KMS-11 (cell line): Measurements from ENCODE around the gene MEGF11.

Experiments used
- H2AFZ ChIP-seq: fragments of 200-600 bp; sonication (generic); 2 replicates; pipeline ENCODE4 v1.6.1; 2016; ENCODE audit warnings: antibody characterized with exemption, mixed run types, low read depth
- H3K27ac ChIP-seq: fragments of 200-600 bp; sonication (generic); 2 replicates; pipeline ENCODE4 v1.6.1; 2016; ENCODE audit warnings: mild to moderate bottlenecking, mixed run types
- H3K27me3 ChIP-seq: fragments of 200-600 bp; sonication (generic); 2 replicates; pipeline ENCODE4 v1.6.1; 2017; ENCODE audit warnings: mild to moderate bottlenecking, low read depth, mixed run types, moderate library complexity; ENCODE audit not compliant: insufficient read depth
- H3K36me3 ChIP-seq: fragments of 200-600 bp; sonication (generic); 2 replicates; pipeline ENCODE4 v1.6.1; 2017; ENCODE audit warnings: mild to moderate bottlenecking, mixed run types; ENCODE audit not compliant: insufficient read depth
- H3K4me1 ChIP-seq: fragments of 200-600 bp; sonication (generic); 2 replicates; pipeline ENCODE4 v1.6.1; 2016; ENCODE audit warnings: mild to moderate bottlenecking, low read depth, mixed run types; ENCODE audit not compliant: poor library complexity, severe bottlenecking
- H3K4me2 ChIP-seq: fragments of 200-600 bp; sonication (generic); 2 replicates; pipeline ENCODE4 v1.7.0; 2016; ENCODE audit warnings: mild to moderate bottlenecking, mixed run types
- H3K4me3 ChIP-seq: fragments of 200-600 bp; sonication (generic); IDR thresholded peaks from 2 replicates; pipeline ENCODE4 v1.6.1; 2017; ENCODE audit warnings: low read depth, low read length, mixed read lengths; ENCODE audit not compliant: insufficient read depth
- H3K79me2 ChIP-seq: fragments of 200-600 bp; sonication (generic); 2 replicates; pipeline ENCODE4 v1.6.1; 2016; ENCODE audit warnings: low read depth, mixed run types; ENCODE audit not compliant: insufficient read depth
- H3K9ac ChIP-seq: fragments of 200-600 bp; sonication (generic); 2 replicates; pipeline ENCODE4 v1.6.1; 2016; ENCODE audit warnings: mild to moderate bottlenecking, mixed run types
- H4K20me1 ChIP-seq: fragments of 200-600 bp; sonication (generic); 2 replicates; pipeline ENCODE4 v1.6.1; 2016; ENCODE audit warnings: mild to moderate bottlenecking, mixed run types; ENCODE audit not compliant: insufficient read depth
- CTCF ChIP-seq: fragments of 200-600 bp; sonication (generic); conservative IDR thresholded peaks from 2 replicates; pipeline ENCODE4 v1.6.1; 2017; ENCODE audit warnings: low read depth, mild to moderate bottlenecking, antibody characterized with exemption, low read length, moderate library complexity, mixed read lengths

Gene MEGF11

GRCh38 chr15:65939901-65940617 lies 313.5 kb downstream of the MEGF11 start:
- H3K79me2 ChIP-seq, result no peaks in the 10 kb centered on the region
- no peak overlapping the region for H3K27ac ChIP-seq
- H3K27me3 ChIP-seq, result no peaks in the 10 kb centered on the region
- no peaks in the 10 kb centered on the region for H3K36me3 ChIP-seq
- no peak overlapping the region for H2AFZ ChIP-seq
- H3K4me3 ChIP-seq, result no peak overlapping the region
- no peaks in the 10 kb centered on the region for H3K4me1 ChIP-seq
- H3K4me2 ChIP-seq, result no peak overlapping the region
- no peaks in the 10 kb centered on the region for H4K20me1 ChIP-seq
- TF ChIP-seq CTCF, result no peak
- no peak overlapping the region for H3K9ac ChIP-seq

GRCh38 chr15:65938604-65939003 lies 314.9 kb downstream of the MEGF11 start:
- no peak overlapping the region for H3K27ac ChIP-seq
- H3K79me2 ChIP-seq, result no peaks in the 10 kb centered on the region
- H3K4me1 ChIP-seq, result no peaks in the 10 kb centered on the region
- H3K4me2 ChIP-seq, result no peak overlapping the region
- no peaks in the 10 kb centered on the region for H3K36me3 ChIP-seq
- no peak for TF ChIP-seq CTCF
- H3K4me3 ChIP-seq, result no peak overlapping the region
- no peak overlapping the region for H3K9ac ChIP-seq
- no peaks in the 10 kb centered on the region for H4K20me1 ChIP-seq
- H3K27me3 ChIP-seq, result no peaks in the 10 kb centered on the region
- no peak overlapping the region for H2AFZ ChIP-seq

- H2AFZ ChIP-seq, result no peak overlapping the region
- no peak overlapping the region for H3K27ac ChIP-seq
- no peaks in the 10 kb centered on the region for H3K36me3 ChIP-seq
- H3K79me2 ChIP-seq, result no peaks in the 10 kb centered on the region
- no peak overlapping the region for H3K4me3 ChIP-seq
- H3K27me3 ChIP-seq, result no peaks in the 10 kb centered on the region
- no peak overlapping the region for H3K9ac ChIP-seq
- no peak overlapping the region for H3K4me2 ChIP-seq
- no peaks in the 10 kb centered on the region for H4K20me1 ChIP-seq
- no peaks in the 10 kb centered on the region for H3K4me1 ChIP-seq
- no peak for TF ChIP-seq CTCF
These were observed 316.1 kb downstream of the MEGF11 start for GRCh38 chr15:65937476-65937875.

GRCh38 chr15:65937054-65937453 lies 316.5 kb downstream of the MEGF11 start:
- Histone ChIP-seq H3K27ac (no peak overlapping the region), H3K4me3 (no peak overlapping the region), H2AFZ (no peak overlapping the region), H3K36me3 (no peaks in the 10 kb centered on the region), H3K27me3 (no peaks in the 10 kb centered on the region), H3K4me2 (no peak overlapping the region), H4K20me1 (no peaks in the 10 kb centered on the region), H3K4me1 (no peaks in the 10 kb centered on the region), H3K79me2 (no peaks in the 10 kb centered on the region), H3K9ac (no peak overlapping the region)
- TF ChIP-seq CTCF, result no peak
